ENCODE measurements around the gene SHFL. TPM values are rescaled to one million over a fixed set of nuclear protein-coding genes. Genes with fewer than 3 reads are reported as not detected.

The SHFL gene
- polyA plus RNA-seq, 1 of the 3 experiments (the other 2 are of a cell fraction) = 36.6 TPM

GRCh38 chr19:10093295-10094186 is 7.4 kb downstream of the SHFL start:
- no peak overlapping the region for H3K4me2 ChIP-seq
- no peaks in the 10 kb centered on the region for H3F3A ChIP-seq (replicated peaks; ENCODE audit: insufficient read depth)
- 81% methylated on average over 18 of the region's 22 CpGs for WGBS (ENCODE audit: low lambda C conversion rate)
- POLR2A ChIA-PET = no interaction called here
- H3K9me2 ChIP-seq = no peaks in the 10 kb centered on the region
- TF ChIP-seq EP300 (IDR thresholded peaks at IDR 0.05; ENCODE audit: borderline replicate concordance in 1 of 2, low read depth in 1 of 2, low read length in 1 of 2) (no peak), USF1 (IDR thresholded peaks at IDR 0.05; ENCODE audit: borderline replicate concordance, low read depth) (no peak), YY1 (IDR thresholded peaks at IDR 0.05; ENCODE audit: low read depth) (no peak), FOSL2 (IDR thresholded peaks at IDR 0.05; ENCODE audit: borderline replicate concordance, low read depth) (no peak), RCOR1 (IDR thresholded peaks at IDR 0.05; ENCODE audit: low read length) (no peak), MEF2A (IDR thresholded peaks at IDR 0.05; ENCODE audit: borderline replicate concordance, low read depth) (no peak), REST (IDR thresholded peaks at IDR 0.05; ENCODE audit: low read depth, low read length) (peak; percentile 94), RXRA (IDR thresholded peaks at IDR 0.05; ENCODE audit: borderline replicate concordance, low read depth) (no peak)
- no peak overlapping the region for H3K9ac ChIP-seq
- peaks cover 0 to 5% of the 10 kb centered on the region in 2 experiments for H3K36me3 ChIP-seq (replicated peaks in 1 of 2; ENCODE audit: control insufficient read depth in 1 of 2, insufficient read depth in 2 of 2, low read length in 1 of 2)
- DNase-seq = no peak
- H3K79me2 ChIP-seq (ENCODE audit: insufficient read depth) = no peaks in the 10 kb centered on the region
- no peaks in the 10 kb centered on the region for H4K20me1 ChIP-seq (ENCODE audit: insufficient read depth)
- H3K4me1 ChIP-seq (ENCODE audit: control insufficient read depth in 1 of 2, insufficient read depth in 2 of 2, low read depth in 1 of 2, low read length in 1 of 2) = peaks cover 0 to 7% of the 10 kb centered on the region in 2 experiments; a peak in 1 of 4 replicates
- H3K27me3 ChIP-seq (ENCODE audit: insufficient read depth) = no peaks in the 10 kb centered on the region
- no peak overlapping the region for H3K27ac ChIP-seq (ENCODE audit: low read depth in 2 of 2, low read length in 1 of 2)
- H3K4me3 ChIP-seq (ENCODE audit: low read depth in 2 of 2, low read length in 1 of 2) = no peak overlapping the region
- H3K9me3 ChIP-seq = no peaks in the 10 kb centered on the region
- H2AFZ ChIP-seq (ENCODE audit: low read depth) = no peak overlapping the region
- CTCF ChIA-PET = no interaction called here

- CTCF ChIA-PET = interaction anchor here (1.4 to 5.2 kb wide), 4 partner anchors 10 to 165 kb away, joined by 4 to 38 read pairs (median 12); partner anchors contain the start of gene PPAN
- H3K4me2 ChIP-seq = peak overlapping the region; percentile 86; the same call in 1 of the 2 replicates
- H3K4me3 ChIP-seq (ENCODE audit: low read depth in 2 of 2, low read length in 1 of 2) = peak overlapping the region; percentile 32 to 52; a peak in 3 of 4 replicates
- H3K27me3 ChIP-seq (ENCODE audit: insufficient read depth) = no peaks in the 10 kb centered on the region
- H3K9ac ChIP-seq = no peak overlapping the region
- H3K9me2 ChIP-seq = no peaks in the 10 kb centered on the region
- H2AFZ ChIP-seq (ENCODE audit: low read depth) = peak overlapping the region; percentile 67; the same call in 1 of the 2 replicates
- peaks cover 0 to 5% of the 10 kb centered on the region in 2 experiments for H3K36me3 ChIP-seq (replicated peaks in 1 of 2; ENCODE audit: control insufficient read depth in 1 of 2, insufficient read depth in 2 of 2, low read length in 1 of 2)
- no peak for DNase-seq
- TF ChIP-seq FOSL2 (IDR thresholded peaks at IDR 0.05; ENCODE audit: borderline replicate concordance, low read depth) (no peak), ZBTB33 (IDR thresholded peaks at IDR 0.05; ENCODE audit: borderline replicate concordance, low read depth) (no peak), RXRA (IDR thresholded peaks at IDR 0.05; ENCODE audit: borderline replicate concordance, low read depth) (no peak), TCF12 (IDR thresholded peaks at IDR 0.05) (no peak), CHD2 (IDR thresholded peaks at IDR 0.05; ENCODE audit: low read length, partially characterized antibody) (no peak), USF2 (IDR thresholded peaks at IDR 0.05; ENCODE audit: borderline replicate concordance, low read depth, low read length) (no peak), FOXM1 (IDR thresholded peaks at IDR 0.05; ENCODE audit: low read depth) (no peak), RFX5 (IDR thresholded peaks at IDR 0.05; ENCODE audit: low read length) (no peak), POLR2AphosphoS5 (IDR thresholded peaks at IDR 0.05; ENCODE audit: low read depth, low read length) (no peak), RCOR1 (IDR thresholded peaks at IDR 0.05; ENCODE audit: low read length) (no peak), EP300 (IDR thresholded peaks at IDR 0.05; ENCODE audit: borderline replicate concordance in 1 of 2, low read depth in 1 of 2, low read length in 1 of 2) (no peak), ELF1 (IDR thresholded peaks at IDR 0.05) (no peak)
- no peaks in the 10 kb centered on the region for H3K9me3 ChIP-seq
- peaks cover 4% of the 10 kb centered on the region for H3F3A ChIP-seq (replicated peaks; ENCODE audit: insufficient read depth)
- no peaks in the 10 kb centered on the region for H4K20me1 ChIP-seq (ENCODE audit: insufficient read depth)
- POLR2A ChIA-PET = interaction anchor here (0.7 to 1.9 kb wide), 8 partner anchors 9 to 99 kb away, joined by 3 to 21 read pairs (median 4); partner anchors contain the start of genes DNMT1, P2RY11 and PPAN
- 31% methylated on average over 6 of the region's 7 CpGs for WGBS (ENCODE audit: low lambda C conversion rate)
- peaks cover 0 to 7% of the 10 kb centered on the region in 2 experiments; a peak in 1 of 4 replicates for H3K4me1 ChIP-seq (ENCODE audit: control insufficient read depth in 1 of 2, insufficient read depth in 2 of 2, low read depth in 1 of 2, low read length in 1 of 2)
- H3K27ac ChIP-seq (ENCODE audit: low read depth in 2 of 2, low read length in 1 of 2) = peak overlapping the region; percentile 35 to 48; a peak in 3 of 4 replicates
- no peaks in the 10 kb centered on the region for H3K79me2 ChIP-seq (ENCODE audit: insufficient read depth)
These were observed 9.5 kb downstream of the SHFL start for GRCh38 chr19:10095622-10095947.
